ENCODE measurements around the gene ODAD2.
"Not testable (repeated sequence)": the region's sequence is repeated elsewhere in the genome, so short reads cannot be mapped to it uniquely, and the experiment has no call there.

- TF ChIP-seq, protein P1, sequence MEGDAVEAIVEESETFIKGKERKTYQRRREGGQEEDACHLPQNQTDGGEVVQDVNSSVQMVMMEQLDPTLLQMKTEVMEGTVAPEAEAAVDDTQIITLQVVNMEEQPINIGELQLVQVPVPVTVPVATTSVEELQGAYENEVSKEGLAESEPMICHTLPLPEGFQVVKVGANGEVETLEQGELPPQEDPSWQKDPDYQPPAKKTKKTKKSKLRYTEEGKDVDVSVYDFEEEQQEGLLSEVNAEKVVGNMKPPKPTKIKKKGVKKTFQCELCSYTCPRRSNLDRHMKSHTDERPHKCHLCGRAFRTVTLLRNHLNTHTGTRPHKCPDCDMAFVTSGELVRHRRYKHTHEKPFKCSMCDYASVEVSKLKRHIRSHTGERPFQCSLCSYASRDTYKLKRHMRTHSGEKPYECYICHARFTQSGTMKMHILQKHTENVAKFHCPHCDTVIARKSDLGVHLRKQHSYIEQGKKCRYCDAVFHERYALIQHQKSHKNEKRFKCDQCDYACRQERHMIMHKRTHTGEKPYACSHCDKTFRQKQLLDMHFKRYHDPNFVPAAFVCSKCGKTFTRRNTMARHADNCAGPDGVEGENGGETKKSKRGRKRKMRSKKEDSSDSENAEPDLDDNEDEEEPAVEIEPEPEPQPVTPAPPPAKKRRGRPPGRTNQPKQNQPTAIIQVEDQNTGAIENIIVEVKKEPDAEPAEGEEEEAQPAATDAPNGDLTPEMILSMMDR (IDR thresholded peaks at IDR 0.05): not testable (repeated sequence)
- not testable (repeated sequence) for TF ChIP-seq POLR2A (IDR thresholded peaks at IDR 0.05)
Measured at GRCh38 chr10:27969931-27970330, 28.9 kb downstream of the ODAD2 start.
